K562 (cell line): Measurements from ENCODE around the gene BBX. TPM values are rescaled to one million over a fixed set of nuclear protein-coding genes. Genes with fewer than 3 reads are reported as not detected.
A peak's percentile ranks its signal among the peaks of the same experiment; 100 is the strongest.

ENCODE experiments used
- ATAC-seq: fragments of 200-7000 bp; cut with Tn5 transposase; 3 replicates; pipeline ENCODE4 v1.9.1; 2020; ENCODE audit warnings: moderate library complexity
- BruUV-seq: library from RNA; stranded (reverse); fragments of 400-500 nt; replicated peaks from 2 replicates; lab custom pipeline; 2021; lab: Mats Ljungman, UMichigan
- CTCF ChIA-PET: fragments of 300-600 bp; formaldehyde crosslinking; extraction: SDS; loops from one replicate; lab custom pipeline; 2021; ENCODE audit warnings: low intra/inter-chr PET ratio; lab: Yijun Ruan, JAX
- POLR2A ChIA-PET: fragments of 300-600, 350-650 bp; sonication (Branson Sonifier 250); formaldehyde crosslinking; extraction: SDS; loops from one replicate; lab custom pipeline; 2021; ENCODE audit warnings: antibody characterized with exemption, inconsistent platforms; lab: Yijun Ruan, JAX
- DNase-seq, 4 experiments: peaks; one replicate each; pipeline versions ENCODE4 v3.0.0 to v3.0.0-alpha.2; 2011 to 2018; ENCODE audit warnings: low spot score in 3 of 4, mixed read lengths in 3 of 4; ENCODE audit errors: extremely low read depth in 1 of 4
- FAIRE-seq: peaks from 2 replicates; lab custom pipeline; 2011; peaks lifted over from hg19 to GRCh38; lab: Jason Lieb, UNC
- H2AFZ ChIP-seq: 2 replicates; pipeline ENCODE4 v1.6.0; 2011; ENCODE audit warnings: low read depth, low read length, control low read depth, inconsistent platforms
- H3K27ac ChIP-seq: fragments of 200-600 bp; 3 replicates; pipeline ENCODE4 v1.8.0; 2011; ENCODE audit warnings: low read depth, mild to moderate bottlenecking, control low read depth, inconsistent platforms, low read length, moderate library complexity, mixed read lengths; ENCODE audit errors: extremely low read depth
- H3K27me3 ChIP-seq, 2 experiments: fragments of 300-600 bp in 1 of 2; 2 replicates in 1 of 2; 3 replicates in 1 of 2; pipeline versions ENCODE4 v1.6.0 to v1.8.0; 2011; ENCODE audit warnings: inconsistent platforms in 2 of 2, low read length in 2 of 2, mild to moderate bottlenecking in 1 of 2, mixed read lengths in 1 of 2, moderate library complexity in 1 of 2; ENCODE audit not compliant: control insufficient read depth in 2 of 2, insufficient read depth in 2 of 2
- H3K36me3 ChIP-seq: fragments of 300-600 bp; 3 replicates; pipeline ENCODE4 v1.8.0; 2011; ENCODE audit warnings: mild to moderate bottlenecking, low read length, inconsistent platforms; ENCODE audit not compliant: control insufficient read depth, insufficient read depth
- H3K4me1 ChIP-seq, 2 experiments: fragments of 200-600 bp in 1 of 2; replicated peaks in 1 of 2; 2 replicates in 1 of 2; 3 replicates in 1 of 2; pipeline versions ENCODE4 v1.5.1 to v1.8.0; 2011; ENCODE audit warnings: inconsistent platforms in 2 of 2, low read length in 2 of 2, mild to moderate bottlenecking in 1 of 2, mixed read lengths in 1 of 2, moderate library complexity in 1 of 2; ENCODE audit not compliant: control insufficient read depth in 2 of 2, insufficient read depth in 2 of 2
- H3K4me2 ChIP-seq: 2 replicates; pipeline ENCODE4 v1.6.1; 2011; ENCODE audit warnings: low read length, control low read depth, inconsistent platforms, mixed read lengths; ENCODE audit not compliant: insufficient read depth
- H3K4me3 ChIP-seq: fragments of 200-600 bp; sonication (generic), shearing (Covaris generic); 2 replicates; pipeline ENCODE4 v1.5.1; 2016; ENCODE audit warnings: control low read depth, inconsistent platforms
- H3K79me2 ChIP-seq: fragments of 200-600 bp; 3 replicates; pipeline ENCODE4 v1.8.0; 2011; ENCODE audit warnings: low read length, inconsistent platforms; ENCODE audit not compliant: control insufficient read depth, insufficient read depth
- H3K9ac ChIP-seq, 2 experiments: 2 replicates each; pipeline versions ENCODE4 v1.6.0 to v1.6.1; 2011; ENCODE audit warnings: low read depth in 2 of 2, low read length in 2 of 2, control low read depth in 1 of 2, inconsistent platforms in 1 of 2, mild to moderate bottlenecking in 1 of 2, mixed read lengths in 1 of 2; ENCODE audit not compliant: insufficient read depth in 1 of 2
- H3K9me1 ChIP-seq: one replicate; pipeline ENCODE4 v1.6.0; 2011; ENCODE audit warnings: inconsistent platforms, mild to moderate bottlenecking, low read length, moderate library complexity; ENCODE audit not compliant: control insufficient read depth, insufficient read depth
- H3K9me3 ChIP-seq: replicated peaks from 2 replicates; pipeline ENCODE4 v1.5.1; 2011; ENCODE audit warnings: low read depth, low read length, inconsistent platforms; ENCODE audit not compliant: control insufficient read depth, insufficient read depth
- H4K20me1 ChIP-seq: replicated peaks from 2 replicates; pipeline ENCODE4 v1.6.1; 2011; ENCODE audit warnings: low read length, inconsistent platforms, mixed read lengths; ENCODE audit not compliant: control insufficient read depth, insufficient read depth
- CTCF ChIP-seq, 3 experiments: IDR thresholded peaks in 2 of 3; conservative IDR thresholded peaks in 1 of 3; 2 replicates each; pipeline ENCODE4 v1.5.1; 2011 to 2012; ENCODE audit warnings: low read length in 3 of 3, mild to moderate bottlenecking in 3 of 3, control low read depth in 2 of 3, improper control_type of control experiment in 1 of 3, inconsistent platforms in 1 of 3, low read depth in 1 of 3, mixed read lengths in 1 of 3, moderate library complexity in 1 of 3; ENCODE audit not compliant: insufficient read depth in 2 of 3
- RAD21 ChIP-seq, 2 experiments: fragments of 250-450 bp in 1 of 2; fragments of 450-650 bp in 1 of 2; sonication (Bioruptor Pico) in 1 of 2; formaldehyde crosslinking in 1 of 2; IDR thresholded peaks in 1 of 2; conservative IDR thresholded peaks in 1 of 2; 2 replicates each; pipeline versions ENCODE4 v1.4.0 to v1.8.0; 2020 to 2022; ENCODE audit warnings: mild to moderate bottlenecking in 2 of 2, moderate library complexity in 1 of 2
- WGBS: fragments of 100-300 bp; shearing (Covaris generic); methylation state at CpG from one replicate; pipeline ENCODE4 v1.1.6; 2016; ENCODE audit warnings: low coverage, mixed read lengths; ENCODE audit not compliant: insufficient coverage; ENCODE audit errors: missing lambda C conversion rate; 5-methylcytosine and 5-hydroxymethylcytosine counted together
- in situ Hi-C: fragments of 300-500 bp; cut with MboI; formaldehyde crosslinking; loops from 4 replicates; pipeline ENCODE4 v1.15.0; 2018; ENCODE audit warnings: inconsistent platforms, mixed read lengths
- intact Hi-C: fragments of 100-400 bp; cut with micrococcal nuclease; formaldehyde crosslinking; loops from 2 replicates; pipeline ENCODE4 v1.14.2; 2022
- polyA plus RNA-seq, 8 experiments: library from polyadenylated mRNA; depleted of rRNA in 4 of 8; stranded (reverse) in 5 of 8; unstranded in 3 of 8; fragments of >200 nt; fragmentation: Nextera tagmentation in 2 of 8; fragmentation: Illumina TruSeq in 1 of 8; extraction: Ambion mirVana in 2 of 8; extraction: Trizol in 1 of 8; gene quantifications; 2 replicates each; pipeline versions ENCODE4 v1.2.1 to v1.2.3, GENCODE V29; 2011 to 2014; ENCODE audit warnings: inconsistent platforms in 1 of 8, missing spikeins in 1 of 8
- total RNA-seq, 7 experiments: library from RNA; depleted of rRNA in 6 of 7; stranded (reverse); fragments of >200 nt in 6 of 7; fragmentation: Illumina TruSeq in 2 of 7; extraction: Trizol in 2 of 7; gene quantifications; 2 replicates each; pipeline versions ENCODE4 v1.2.1 to v1.2.3, GENCODE V29; 2011 to 2021; ENCODE audit warnings: low replicate concordance in 1 of 7
- TF ChIP-seq, protein P1 (sequence below): fragments of 450-650 bp; formaldehyde crosslinking; IDR thresholded peaks from 2 replicates; pipeline ENCODE4 v1.4.0; 2020; ENCODE audit warnings: mild to moderate bottlenecking, moderate library complexity

The BBX gene
- total and polyA plus RNA-seq, 9 of the 15 experiments (the other 6 are each of a cell fraction or from before 2014, with no cell fraction given) = 4.9 to 19.5 (median 11.8) TPM

GRCh38 chr3:107794664-107795443 is 272.1 kb downstream of the BBX start:
- Histone ChIP-seq H3K4me3 (no peak overlapping the region), H3K9me3 (no peaks in the 10 kb centered on the region), H3K9me1 (no peaks in the 10 kb centered on the region), H3K36me3 (peaks cover 5% of the 10 kb centered on the region; the same call in 1 of the 3 replicates), H4K20me1 (no peaks in the 10 kb centered on the region), H3K4me1 (no peaks in the 10 kb centered on the region), H3K79me2 (no peaks in the 10 kb centered on the region), H3K9ac (no peak overlapping the region), H2AFZ (no peak overlapping the region)
- no peak for DNase-seq
- intact Hi-C loops = no loop called here
- CTCF ChIA-PET = no interaction called here
- FAIRE-seq = no peak
- BruUV-seq = no TSS peak
- TF ChIP-seq, protein P1, sequence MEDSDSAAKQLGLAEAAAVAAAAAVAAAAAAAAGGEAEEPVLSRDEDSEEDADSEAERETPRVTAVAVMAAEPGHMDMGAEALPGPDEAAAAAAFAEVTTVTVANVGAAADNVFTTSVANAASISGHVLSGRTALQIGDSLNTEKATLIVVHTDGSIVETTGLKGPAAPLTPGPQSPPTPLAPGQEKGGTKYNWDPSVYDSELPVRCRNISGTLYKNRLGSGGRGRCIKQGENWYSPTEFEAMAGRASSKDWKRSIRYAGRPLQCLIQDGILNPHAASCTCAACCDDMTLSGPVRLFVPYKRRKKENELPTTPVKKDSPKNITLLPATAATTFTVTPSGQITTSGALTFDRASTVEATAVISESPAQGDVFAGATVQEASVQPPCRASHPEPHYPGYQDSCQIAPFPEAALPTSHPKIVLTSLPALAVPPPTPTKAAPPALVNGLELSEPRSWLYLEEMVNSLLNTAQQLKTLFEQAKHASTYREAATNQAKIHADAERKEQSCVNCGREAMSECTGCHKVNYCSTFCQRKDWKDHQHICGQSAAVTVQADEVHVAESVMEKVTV (CRISPR knock-in tag) = no peak
- TF ChIP-seq RAD21 (CRISPR knock-in tag; conservative IDR thresholded peaks at IDR 0.05 in 1 of 2, IDR thresholded peaks at IDR 0.05 in 1 of 2) = peak in 1 of 2 experiments; percentile 29; a peak in 1 of 4 replicates
- peak in 2 of 3 experiments; percentile 11 to 14; a peak in 2 of 6 replicates for TF ChIP-seq CTCF (IDR thresholded peaks at IDR 0.05 in 2 of 3, conservative IDR thresholded peaks at IDR 0.05 in 1 of 3; ENCODE audit: insufficient read depth in 2 of 3, low read depth in 1 of 3, low read length in 3 of 3)
- TF ChIP-seq, all 486 proteins: peak for 2
- whole genome bisulfite sequencing = 77% methylated on average over 8 of the region's 8 CpGs
- Histone ChIP-seq H3K27me3 (no peaks in the 10 kb centered on the region), H3K4me2 (no peak overlapping the region), H3K27ac (no peak overlapping the region)
- POLR2A ChIA-PET = no interaction called here
- in situ Hi-C loops = no loop called here
- ATAC-seq = no peak
